Suprapubic skin (tissue), 3 donors: ENCODE results near the gene FRMD7.

ENCODE experiments used
- POLR2A ChIP-seq, 2 donors: fragments of 450-650 bp; IDR thresholded peaks; one replicate each; pipeline ENCODE4 v1.6.1; 2017; ENCODE audit warnings: antibody characterized with exemption in 2 of 2, mild to moderate bottlenecking in 2 of 2, moderate library complexity in 2 of 2
- TF ChIP-seq, protein P1 (sequence below), 2 donors: fragments of 200-600 bp in 1 of 2; fragments of 450-650 bp in 1 of 2; sonication (generic) in 1 of 2; IDR thresholded peaks; one replicate each; pipeline ENCODE4 v1.5.1; 2016 to 2019; ENCODE audit warnings: antibody characterized with exemption in 2 of 2, mild to moderate bottlenecking in 1 of 2, moderate library complexity in 1 of 2

DNA sequence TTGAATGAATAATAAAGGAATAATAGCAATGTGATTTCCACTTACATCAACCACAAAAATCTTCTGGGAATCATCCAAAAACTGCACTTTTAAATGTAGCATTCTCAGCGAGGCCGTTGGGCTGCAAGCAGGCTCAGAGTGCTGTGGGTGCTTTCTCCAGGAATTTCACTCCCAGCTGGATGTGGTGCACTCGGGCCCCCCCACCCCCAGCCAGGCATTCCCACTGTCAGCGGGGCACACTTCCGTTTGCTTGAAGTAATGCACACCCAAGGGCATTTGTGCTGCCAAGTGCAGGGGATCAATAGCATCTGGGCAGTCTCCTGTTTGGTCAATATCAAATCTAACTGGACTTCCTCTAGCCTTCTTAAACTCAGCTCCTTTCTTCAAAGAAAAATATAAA, at the start of gene FRMD7:
- TF ChIP-seq, protein P1, sequence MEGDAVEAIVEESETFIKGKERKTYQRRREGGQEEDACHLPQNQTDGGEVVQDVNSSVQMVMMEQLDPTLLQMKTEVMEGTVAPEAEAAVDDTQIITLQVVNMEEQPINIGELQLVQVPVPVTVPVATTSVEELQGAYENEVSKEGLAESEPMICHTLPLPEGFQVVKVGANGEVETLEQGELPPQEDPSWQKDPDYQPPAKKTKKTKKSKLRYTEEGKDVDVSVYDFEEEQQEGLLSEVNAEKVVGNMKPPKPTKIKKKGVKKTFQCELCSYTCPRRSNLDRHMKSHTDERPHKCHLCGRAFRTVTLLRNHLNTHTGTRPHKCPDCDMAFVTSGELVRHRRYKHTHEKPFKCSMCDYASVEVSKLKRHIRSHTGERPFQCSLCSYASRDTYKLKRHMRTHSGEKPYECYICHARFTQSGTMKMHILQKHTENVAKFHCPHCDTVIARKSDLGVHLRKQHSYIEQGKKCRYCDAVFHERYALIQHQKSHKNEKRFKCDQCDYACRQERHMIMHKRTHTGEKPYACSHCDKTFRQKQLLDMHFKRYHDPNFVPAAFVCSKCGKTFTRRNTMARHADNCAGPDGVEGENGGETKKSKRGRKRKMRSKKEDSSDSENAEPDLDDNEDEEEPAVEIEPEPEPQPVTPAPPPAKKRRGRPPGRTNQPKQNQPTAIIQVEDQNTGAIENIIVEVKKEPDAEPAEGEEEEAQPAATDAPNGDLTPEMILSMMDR (IDR thresholded peaks at IDR 0.05): no peak
- no peak for TF ChIP-seq POLR2A (IDR thresholded peaks at IDR 0.05)
